Thyroid gland (tissue), 4 donors: ENCODE data around the gene DET1. TPM values are rescaled to one million over a fixed set of nuclear protein-coding genes. Genes with fewer than 3 reads are reported as not detected.
"Not testable (repeated sequence)": the region's sequence is repeated elsewhere in the genome, so short reads cannot be mapped to it uniquely, and the experiment has no call there.

Experiments
- DNase-seq, 2 donors: peaks; one replicate each; pipeline ENCODE4 v3.0.0-alpha.2; 2019
- H3K27ac ChIP-seq, 3 donors: fragments of 200-600 bp; sonication (generic); 1 replicate in 2 of 3; 2 replicates in 1 of 3; pipeline ENCODE4 v1.5.1; 2016 to 2019; ENCODE audit warnings: mild to moderate bottlenecking in 1 of 3, moderate library complexity in 1 of 3
- H3K27me3 ChIP-seq: fragments of 200-600 bp; sonication (generic); one replicate; pipeline ENCODE4 v1.5.1; 2019
- H3K36me3 ChIP-seq, 2 donors: fragments of 200-600 bp; sonication (generic); one replicate each; pipeline ENCODE4 v1.5.1; 2016 to 2019
- H3K4me1 ChIP-seq, 2 donors: fragments of 200-600 bp; sonication (generic); one replicate each; pipeline ENCODE4 v1.5.1; 2017 to 2019
- H3K4me3 ChIP-seq, 3 donors: fragments of 200-600 bp; sonication (generic); replicated peaks in 1 of 3; 1 replicate in 2 of 3; 2 replicates in 1 of 3; pipeline ENCODE4 v1.5.1; 2016; ENCODE audit warnings: mild to moderate bottlenecking in 1 of 3
- H3K9me3 ChIP-seq: fragments of 200-600 bp; sonication (generic); one replicate; pipeline ENCODE4 v1.5.1; 2017
- POLR2A ChIP-seq, 2 donors: fragments of 450-650 bp; IDR thresholded peaks; one replicate each; pipeline ENCODE4 v1.6.1; 2017; ENCODE audit warnings: antibody characterized with exemption in 2 of 2, mild to moderate bottlenecking in 2 of 2, moderate library complexity in 1 of 2
- WGBS, 2 donors: methylation state at CpG; one replicate each; pipeline ENCODE4 v1.1.5; 2017; 5-methylcytosine and 5-hydroxymethylcytosine counted together
- intact Hi-C: fragments of 100-400 bp; cut with DNase I; formaldehyde crosslinking; loops from one replicate; pipeline ENCODE4 v1.15.1; 2023
- total RNA-seq, 4 donors: library from RNA; depleted of rRNA; stranded (reverse); fragments of >200 nt; gene quantifications; one replicate each; pipeline ENCODE4 v1.2.3, GENCODE V29; 2016
- TF ChIP-seq, protein P1 (sequence below), 6 experiments: fragments of 200-600 bp in 3 of 6; fragments of 450-650 bp in 3 of 6; sonication (generic) in 3 of 6; IDR thresholded peaks; one replicate each; pipeline ENCODE4 v1.5.1; 2016 to 2019; ENCODE audit warnings: antibody characterized with exemption in 6 of 6, mild to moderate bottlenecking in 2 of 6, inconsistent platforms in 1 of 6, moderate library complexity in 1 of 6

The DET1 gene
- total RNA-seq, 4 donors from 2014 or later = 8.8 to 11.2 (median 10.6) TPM

DNA sequence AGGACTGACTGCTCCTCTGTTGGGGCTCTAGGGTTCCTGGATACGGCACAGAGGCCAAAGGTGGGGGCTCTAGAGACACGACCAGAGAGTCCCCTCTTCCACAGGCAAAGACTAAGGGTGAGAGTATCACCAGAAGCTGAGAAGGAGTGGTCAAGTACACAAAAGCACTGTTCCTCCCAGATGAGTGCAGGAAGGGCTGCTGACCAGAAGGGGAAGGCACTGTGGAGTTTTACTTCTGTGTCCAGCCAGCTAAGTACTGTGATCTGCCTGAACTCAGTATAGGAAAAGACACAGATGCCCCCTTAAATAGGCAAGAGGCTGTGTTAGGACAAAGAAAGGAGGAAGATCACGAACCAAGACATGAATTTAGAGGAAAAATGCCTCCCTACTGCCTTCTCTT lies 67.3 kb downstream of the DET1 start:
- no peak overlapping the region for H3K27ac ChIP-seq
- intact Hi-C loops = no loop called here
- WGBS, 2 donors = 92 to 93% methylated on average over 3 of the region's 3 CpGs

DNA sequence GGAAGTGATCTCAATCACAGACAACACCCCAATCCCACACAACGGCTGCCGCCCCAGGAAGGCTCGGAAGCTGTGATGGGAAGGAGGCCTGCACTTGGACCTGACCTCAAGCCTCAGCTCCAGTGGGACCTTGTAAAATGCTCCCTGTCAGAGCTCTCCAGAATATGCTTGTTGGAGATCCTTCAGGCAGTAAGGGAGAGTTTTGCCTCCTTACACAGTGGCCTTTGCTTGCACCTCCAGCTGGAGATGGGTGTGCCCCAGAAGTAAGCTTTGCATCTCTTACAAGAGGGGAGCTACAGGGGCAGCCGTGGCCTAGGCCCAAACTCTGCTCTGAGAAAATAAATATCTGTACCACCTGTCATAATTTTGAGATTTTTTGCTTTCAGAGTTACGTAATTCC lies 68.6 kb downstream of the DET1 start:
- H3K9me3 ChIP-seq = no peaks in the 10 kb centered on the region
- TF ChIP-seq, protein P1, sequence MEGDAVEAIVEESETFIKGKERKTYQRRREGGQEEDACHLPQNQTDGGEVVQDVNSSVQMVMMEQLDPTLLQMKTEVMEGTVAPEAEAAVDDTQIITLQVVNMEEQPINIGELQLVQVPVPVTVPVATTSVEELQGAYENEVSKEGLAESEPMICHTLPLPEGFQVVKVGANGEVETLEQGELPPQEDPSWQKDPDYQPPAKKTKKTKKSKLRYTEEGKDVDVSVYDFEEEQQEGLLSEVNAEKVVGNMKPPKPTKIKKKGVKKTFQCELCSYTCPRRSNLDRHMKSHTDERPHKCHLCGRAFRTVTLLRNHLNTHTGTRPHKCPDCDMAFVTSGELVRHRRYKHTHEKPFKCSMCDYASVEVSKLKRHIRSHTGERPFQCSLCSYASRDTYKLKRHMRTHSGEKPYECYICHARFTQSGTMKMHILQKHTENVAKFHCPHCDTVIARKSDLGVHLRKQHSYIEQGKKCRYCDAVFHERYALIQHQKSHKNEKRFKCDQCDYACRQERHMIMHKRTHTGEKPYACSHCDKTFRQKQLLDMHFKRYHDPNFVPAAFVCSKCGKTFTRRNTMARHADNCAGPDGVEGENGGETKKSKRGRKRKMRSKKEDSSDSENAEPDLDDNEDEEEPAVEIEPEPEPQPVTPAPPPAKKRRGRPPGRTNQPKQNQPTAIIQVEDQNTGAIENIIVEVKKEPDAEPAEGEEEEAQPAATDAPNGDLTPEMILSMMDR (IDR thresholded peaks at IDR 0.05) = no peak
- no peak for TF ChIP-seq POLR2A (IDR thresholded peaks at IDR 0.05)
- no peaks in the 10 kb centered on the region for H3K27me3 ChIP-seq
- no peak overlapping the region for H3K27ac ChIP-seq
- H3K36me3 ChIP-seq = peaks cover 31 to 40% of the 10 kb centered on the region in 2 donors
- 89 to 93% methylated on average over 5 of the region's 5 CpGs for WGBS, 2 donors
- no peaks in the 10 kb centered on the region for H3K4me1 ChIP-seq
- intact Hi-C loops = no loop called here
- no peak overlapping the region for H3K4me3 ChIP-seq
- no peak for DNase-seq

More for the DNA sequence above, 67.3 kb downstream of the DET1 start:
- no peaks in the 10 kb centered on the region for H3K4me1 ChIP-seq
- DNase-seq = no peak
- H3K36me3 ChIP-seq = peaks cover 22 to 33% of the 10 kb centered on the region in 2 donors
- no peaks in the 10 kb centered on the region for H3K27me3 ChIP-seq
- TF ChIP-seq, protein P1 (IDR thresholded peaks at IDR 0.05) = no peak
- no peak for TF ChIP-seq POLR2A (IDR thresholded peaks at IDR 0.05)
- H3K9me3 ChIP-seq = no peaks in the 10 kb centered on the region
- no peak overlapping the region for H3K4me3 ChIP-seq

DNA sequence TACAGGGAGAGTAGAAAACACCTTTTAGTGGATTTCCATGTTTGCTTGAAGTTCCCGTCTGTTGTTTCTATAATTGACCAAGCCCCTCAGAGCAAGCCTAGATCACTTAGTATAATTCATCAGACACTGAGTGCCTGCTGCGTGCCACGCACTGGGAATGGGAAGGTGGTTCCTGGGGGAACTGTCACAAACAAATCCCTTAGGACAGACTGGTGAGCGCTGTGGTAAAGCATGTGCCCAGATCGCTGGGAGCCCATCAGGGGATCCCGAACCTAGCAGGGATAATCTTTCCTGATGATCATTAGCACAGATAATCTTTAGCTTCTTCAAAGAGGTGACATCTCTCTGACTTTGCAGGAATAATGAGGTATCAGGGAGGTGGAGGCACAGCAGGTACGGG lies 69.4 kb downstream of the DET1 start:
- no peak for DNase-seq
- WGBS, 2 donors = 87 to 88% methylated on average over 7 of the region's 7 CpGs
- TF ChIP-seq, protein P1 (IDR thresholded peaks at IDR 0.05) = no peak
- TF ChIP-seq POLR2A (IDR thresholded peaks at IDR 0.05) = no peak
- Histone ChIP-seq H3K27me3 (no peaks in the 10 kb centered on the region), H3K9me3 (no peaks in the 10 kb centered on the region), H3K27ac (no peak overlapping the region), H3K4me1 (no peaks in the 10 kb centered on the region), H3K36me3 (peaks cover 32 to 40% of the 10 kb centered on the region in 2 donors), H3K4me3 (no peak overlapping the region)
- intact Hi-C loops = no loop called here

DNA sequence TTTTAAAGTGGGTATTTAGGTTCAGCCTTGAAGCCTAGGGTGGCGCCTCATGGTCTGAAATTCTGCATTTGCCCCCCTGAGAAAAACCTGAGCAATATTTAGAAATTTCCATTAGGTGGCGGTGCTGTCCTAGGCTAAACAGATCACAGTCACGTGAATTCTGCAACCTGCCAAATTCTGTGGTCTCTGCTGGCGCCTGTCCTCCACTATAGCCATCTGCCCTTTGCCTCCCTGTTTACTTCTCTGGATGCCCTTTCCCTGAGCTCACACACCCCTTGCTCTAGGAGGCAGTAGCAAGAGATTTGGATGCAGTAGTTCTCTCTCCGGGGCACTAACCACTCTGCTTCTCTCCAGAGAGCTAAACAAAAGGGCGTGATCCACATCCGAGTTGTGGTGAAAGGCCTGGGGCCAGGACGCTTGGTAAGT lies 69.8 kb downstream of the DET1 start:
- peak; percentile 35 to 49 for DNase-seq
- Histone ChIP-seq H3K27me3 (no peaks in the 10 kb centered on the region), H3K36me3 (peaks cover 32 to 40% of the 10 kb centered on the region in 2 donors), H3K4me1 (no peaks in the 10 kb centered on the region), H3K4me3 (no peak overlapping the region), H3K9me3 (no peaks in the 10 kb centered on the region), H3K27ac (no peak overlapping the region)
- TF ChIP-seq, protein P1 (IDR thresholded peaks at IDR 0.05) = peak; percentile 16 to 69 (median 48)
- no peak for TF ChIP-seq POLR2A (IDR thresholded peaks at IDR 0.05)
- intact Hi-C loops = no loop called here
- 56 to 64% methylated on average over 8 of the region's 8 CpGs for WGBS, 2 donors

DNA sequence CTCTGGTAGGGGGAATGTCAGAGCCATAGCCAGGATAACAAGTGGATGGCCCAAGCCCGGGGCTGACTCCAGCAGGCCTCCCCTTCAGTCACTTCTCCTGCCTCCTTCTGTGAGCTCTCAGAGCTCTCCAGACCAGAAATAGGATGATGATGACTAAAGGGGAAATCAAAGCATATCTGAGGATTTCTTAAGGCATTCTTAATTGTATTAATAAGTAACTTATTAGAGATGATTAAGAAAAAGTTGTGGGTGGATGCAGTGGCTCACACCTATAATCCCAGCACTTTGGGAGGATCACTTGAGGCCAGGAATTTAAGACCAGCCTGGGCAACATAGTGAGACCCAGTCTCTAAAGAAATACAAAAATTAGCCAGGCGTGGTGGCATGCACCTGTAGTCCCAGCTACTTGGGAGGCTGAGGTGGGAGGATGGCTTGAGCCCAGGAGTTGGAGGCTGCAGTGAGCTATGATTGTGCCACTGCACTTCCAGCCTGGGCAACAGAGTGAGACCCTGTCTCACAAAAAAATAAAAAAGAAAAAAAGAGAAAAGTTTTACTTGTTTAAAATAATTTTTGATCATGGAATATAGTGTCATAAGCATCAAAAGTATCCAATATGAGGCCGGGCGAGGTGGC lies 72.7 kb downstream of the DET1 start:
- not testable (repeated sequence) for H3K9me3 ChIP-seq

More for the DNA sequence above, 72.7 kb downstream of the DET1 start:
- intact Hi-C loops, H3K4me3 ChIP-seq, DNase-seq, H3K27ac ChIP-seq, H3K27me3 ChIP-seq: not testable (repeated sequence)
- WGBS, 2 donors = 92 to 98% methylated on average over 4 of the region's 4 CpGs
- Histone ChIP-seq H3K4me1 (peaks cover 1 to 20% of the 10 kb centered on the region in 2 donors), H3K36me3 (peaks cover 32% of the 10 kb centered on the region in 2 donors)
